K562 (cell line): Measurements from ENCODE around the gene MDM4. TPM values are rescaled to one million over a fixed set of nuclear protein-coding genes. Genes with fewer than 3 reads are reported as not detected.
A peak's percentile ranks its signal among the peaks of the same experiment; 100 is the strongest.

Experiments used
- CBFB ChIP-seq: sonication (generic); formaldehyde crosslinking; IDR thresholded peaks from 2 replicates; pipeline ENCODE4 v1.4.0; 2020; ENCODE audit warnings: mild to moderate bottlenecking, missing genetic modification reagents
- ESRRA ChIP-seq: fragments of 450-650 bp; IDR thresholded peaks from 2 replicates; pipeline ENCODE4 v1.6.1; 2014; ENCODE audit warnings: low read depth, mild to moderate bottlenecking, moderate library complexity, borderline replicate concordance
- KAT8 ChIP-seq: fragments of 450-650 bp; IDR thresholded peaks from 2 replicates; pipeline ENCODE4 v1.6.1; 2016; ENCODE audit warnings: low read depth, mild to moderate bottlenecking
- MCM2 ChIP-seq: fragments of 450-650 bp; IDR thresholded peaks from 2 replicates; pipeline ENCODE4 v1.6.1; 2017; ENCODE audit warnings: low read depth, mild to moderate bottlenecking
- MIER1 ChIP-seq: fragments of 450-650 bp; IDR thresholded peaks from 2 replicates; pipeline ENCODE4 v1.6.1; 2016; ENCODE audit warnings: antibody characterized with exemption, mild to moderate bottlenecking, low read depth
- NR4A1 ChIP-seq, 2 experiments: fragments of 250-450 bp in 1 of 2; fragments of 450-650 bp in 1 of 2; sonication (Bioruptor Pico) in 1 of 2; IDR thresholded peaks; 2 replicates each; pipeline versions ENCODE4 v1.4.0 to v1.6.1; 2016 to 2020; ENCODE audit warnings: mild to moderate bottlenecking in 2 of 2, missing compliant biosample characterization in 1 of 2, missing genetic modification characterization in 1 of 2, moderate library complexity in 1 of 2
- RNF2 ChIP-seq: sonication (generic); IDR thresholded peaks from 2 replicates; pipeline ENCODE4 v1.6.1; 2016
- TGIF2 ChIP-seq: sonication (generic); formaldehyde crosslinking; IDR thresholded peaks from 2 replicates; pipeline ENCODE4 v1.8.1; 2022; ENCODE audit warnings: mild to moderate bottlenecking, missing genetic modification reagents, moderate library complexity
- U2AF1 ChIP-seq: fragments of 200-400 bp; formaldehyde crosslinking; optimal IDR thresholded peaks from 2 replicates; pipeline ENCODE3; 2017; ENCODE audit warnings: mild to moderate bottlenecking, low read depth, low read length, moderate library complexity
- ZFP30 ChIP-seq: fragments of 250-450 bp; sonication (Bioruptor Pico); IDR thresholded peaks from 2 replicates; pipeline ENCODE4 v1.8.0; 2022; ENCODE audit warnings: moderate library complexity, mild to moderate bottlenecking, inconsistent platforms, borderline replicate concordance
- ZNF175 ChIP-seq: fragments of 200-800 bp; sonication (Bioruptor generic); IDR thresholded peaks from 2 replicates; pipeline ENCODE4 v1.6.1; 2016; ENCODE audit warnings: low read depth, mild to moderate bottlenecking, missing genetic modification characterization, missing compliant biosample characterization
- polyA plus RNA-seq, 8 experiments: library from polyadenylated mRNA; depleted of rRNA in 4 of 8; stranded (reverse) in 5 of 8; unstranded in 3 of 8; fragments of >200 nt; fragmentation: Nextera tagmentation in 2 of 8; fragmentation: Illumina TruSeq in 1 of 8; extraction: Ambion mirVana in 2 of 8; extraction: Trizol in 1 of 8; gene quantifications; 2 replicates each; pipeline versions ENCODE4 v1.2.1 to v1.2.3, GENCODE V29; 2011 to 2014; ENCODE audit warnings: inconsistent platforms in 1 of 8, missing spikeins in 1 of 8
- total RNA-seq, 7 experiments: library from RNA; depleted of rRNA in 6 of 7; stranded (reverse); fragments of >200 nt in 6 of 7; fragmentation: Illumina TruSeq in 2 of 7; extraction: Trizol in 2 of 7; gene quantifications; 2 replicates each; pipeline versions ENCODE4 v1.2.1 to v1.2.3, GENCODE V29; 2011 to 2021; ENCODE audit warnings: low replicate concordance in 1 of 7
- TF ChIP-seq, protein P1 (sequence below): sonication (generic); formaldehyde crosslinking; IDR thresholded peaks from 2 replicates; pipeline ENCODE4 v1.8.1; 2022; ENCODE audit warnings: missing genetic modification reagents
- TF ChIP-seq, protein P2 (sequence below), 2 experiments: fragments of 450-650 bp; formaldehyde crosslinking in 1 of 2; IDR thresholded peaks; 2 replicates each; pipeline versions ENCODE4 v1.4.0 to v1.6.1; 2014 to 2020; ENCODE audit warnings: mild to moderate bottlenecking in 2 of 2, borderline replicate concordance in 1 of 2, low read depth in 1 of 2
- TF ChIP-seq, protein P3 (sequence below), 2 experiments: IDR thresholded peaks; 2 replicates each; pipeline ENCODE4 v1.6.1; 2012; ENCODE audit warnings: improper control_type of control experiment in 2 of 2, low read depth in 2 of 2, low read length in 2 of 2, borderline replicate concordance in 1 of 2

MDM4 gene
- total and polyA plus RNA-seq, 9 of the 15 experiments (the other 6 are each of a cell fraction or from before 2014, with no cell fraction given) = 3.3 to 61.7 (median 21.2) TPM

DNA sequence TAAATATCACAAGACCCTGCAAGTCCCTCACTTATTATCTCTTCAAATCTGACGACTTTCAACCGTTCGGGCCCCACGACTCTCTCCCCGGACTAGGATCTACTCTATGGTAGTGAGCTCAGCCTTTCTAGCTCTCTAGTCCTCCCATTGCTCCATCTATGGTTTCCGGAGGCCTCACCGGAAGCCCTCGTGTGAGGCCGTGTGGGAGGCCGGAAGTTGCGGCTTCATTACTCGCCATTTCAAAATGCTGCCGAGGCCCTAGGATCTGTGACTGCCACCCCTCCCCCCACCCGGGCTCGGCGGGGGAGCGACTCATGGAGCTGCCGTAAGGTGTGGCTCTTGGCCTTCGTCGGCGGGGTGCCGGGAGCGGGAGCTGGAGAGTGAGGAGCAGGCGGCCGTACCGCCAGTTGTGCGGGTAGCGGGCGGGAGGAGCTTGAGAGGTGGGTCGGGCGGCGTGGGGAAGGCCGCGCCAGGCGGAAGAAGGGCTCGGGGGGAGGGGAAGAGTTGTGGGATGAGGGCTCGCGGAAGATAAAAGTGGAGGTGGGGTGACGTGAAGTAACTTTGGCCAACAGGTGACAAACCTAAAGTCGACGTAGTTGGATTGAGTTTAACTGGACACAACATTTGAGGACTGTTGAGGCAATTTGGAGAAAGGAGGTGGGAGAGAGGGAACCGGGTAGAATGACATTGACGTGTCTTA, at the start of gene MDM4 (continued):
- TF ChIP-seq NR4A1 (CRISPR knock-in tag; IDR thresholded peaks at IDR 0.05) = 0 out of 2 replicates have a peak, but pooled peaks have one; percentile 40
- TF ChIP-seq NR4A1 (tag; IDR thresholded peaks at IDR 0.05) = peak; percentile 30; the same call in 1 of the 2 replicates
- peak; percentile 96 for TF ChIP-seq RNF2
- TF ChIP-seq, protein P1, sequence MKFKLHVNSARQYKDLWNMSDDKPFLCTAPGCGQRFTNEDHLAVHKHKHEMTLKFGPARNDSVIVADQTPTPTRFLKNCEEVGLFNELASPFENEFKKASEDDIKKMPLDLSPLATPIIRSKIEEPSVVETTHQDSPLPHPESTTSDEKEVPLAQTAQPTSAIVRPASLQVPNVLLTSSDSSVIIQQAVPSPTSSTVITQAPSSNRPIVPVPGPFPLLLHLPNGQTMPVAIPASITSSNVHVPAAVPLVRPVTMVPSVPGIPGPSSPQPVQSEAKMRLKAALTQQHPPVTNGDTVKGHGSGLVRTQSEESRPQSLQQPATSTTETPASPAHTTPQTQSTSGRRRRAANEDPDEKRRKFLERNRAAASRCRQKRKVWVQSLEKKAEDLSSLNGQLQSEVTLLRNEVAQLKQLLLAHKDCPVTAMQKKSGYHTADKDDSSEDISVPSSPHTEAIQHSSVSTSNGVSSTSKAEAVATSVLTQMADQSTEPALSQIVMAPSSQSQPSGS = no peak
- TF ChIP-seq MIER1 = peak; percentile 72; the same call in 1 of the 2 replicates
- TF ChIP-seq, protein P2, sequence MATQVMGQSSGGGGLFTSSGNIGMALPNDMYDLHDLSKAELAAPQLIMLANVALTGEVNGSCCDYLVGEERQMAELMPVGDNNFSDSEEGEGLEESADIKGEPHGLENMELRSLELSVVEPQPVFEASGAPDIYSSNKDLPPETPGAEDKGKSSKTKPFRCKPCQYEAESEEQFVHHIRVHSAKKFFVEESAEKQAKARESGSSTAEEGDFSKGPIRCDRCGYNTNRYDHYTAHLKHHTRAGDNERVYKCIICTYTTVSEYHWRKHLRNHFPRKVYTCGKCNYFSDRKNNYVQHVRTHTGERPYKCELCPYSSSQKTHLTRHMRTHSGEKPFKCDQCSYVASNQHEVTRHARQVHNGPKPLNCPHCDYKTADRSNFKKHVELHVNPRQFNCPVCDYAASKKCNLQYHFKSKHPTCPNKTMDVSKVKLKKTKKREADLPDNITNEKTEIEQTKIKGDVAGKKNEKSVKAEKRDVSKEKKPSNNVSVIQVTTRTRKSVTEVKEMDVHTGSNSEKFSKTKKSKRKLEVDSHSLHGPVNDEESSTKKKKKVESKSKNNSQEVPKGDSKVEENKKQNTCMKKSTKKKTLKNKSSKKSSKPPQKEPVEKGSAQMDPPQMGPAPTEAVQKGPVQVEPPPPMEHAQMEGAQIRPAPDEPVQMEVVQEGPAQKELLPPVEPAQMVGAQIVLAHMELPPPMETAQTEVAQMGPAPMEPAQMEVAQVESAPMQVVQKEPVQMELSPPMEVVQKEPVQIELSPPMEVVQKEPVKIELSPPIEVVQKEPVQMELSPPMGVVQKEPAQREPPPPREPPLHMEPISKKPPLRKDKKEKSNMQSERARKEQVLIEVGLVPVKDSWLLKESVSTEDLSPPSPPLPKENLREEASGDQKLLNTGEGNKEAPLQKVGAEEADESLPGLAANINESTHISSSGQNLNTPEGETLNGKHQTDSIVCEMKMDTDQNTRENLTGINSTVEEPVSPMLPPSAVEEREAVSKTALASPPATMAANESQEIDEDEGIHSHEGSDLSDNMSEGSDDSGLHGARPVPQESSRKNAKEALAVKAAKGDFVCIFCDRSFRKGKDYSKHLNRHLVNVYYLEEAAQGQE (IDR thresholded peaks at IDR 0.05; ENCODE audit: borderline replicate concordance) = no peak
- TF ChIP-seq, protein P2 (CRISPR knock-in tag; IDR thresholded peaks at IDR 0.05; ENCODE audit: low read depth) = 0 out of 2 replicates have a peak, but pooled peaks have one; percentile 58
- TF ChIP-seq ZFP30 (CRISPR knock-in tag) = no peak
- no peak for TF ChIP-seq ZNF175 (CRISPR knock-in tag)
- TF ChIP-seq MCM2 = no peak
- peak; percentile 71 for TF ChIP-seq U2AF1
- TF ChIP-seq TGIF2 = peak; percentile 94; the same call in 1 of the 2 replicates
- TF ChIP-seq, protein P3, sequence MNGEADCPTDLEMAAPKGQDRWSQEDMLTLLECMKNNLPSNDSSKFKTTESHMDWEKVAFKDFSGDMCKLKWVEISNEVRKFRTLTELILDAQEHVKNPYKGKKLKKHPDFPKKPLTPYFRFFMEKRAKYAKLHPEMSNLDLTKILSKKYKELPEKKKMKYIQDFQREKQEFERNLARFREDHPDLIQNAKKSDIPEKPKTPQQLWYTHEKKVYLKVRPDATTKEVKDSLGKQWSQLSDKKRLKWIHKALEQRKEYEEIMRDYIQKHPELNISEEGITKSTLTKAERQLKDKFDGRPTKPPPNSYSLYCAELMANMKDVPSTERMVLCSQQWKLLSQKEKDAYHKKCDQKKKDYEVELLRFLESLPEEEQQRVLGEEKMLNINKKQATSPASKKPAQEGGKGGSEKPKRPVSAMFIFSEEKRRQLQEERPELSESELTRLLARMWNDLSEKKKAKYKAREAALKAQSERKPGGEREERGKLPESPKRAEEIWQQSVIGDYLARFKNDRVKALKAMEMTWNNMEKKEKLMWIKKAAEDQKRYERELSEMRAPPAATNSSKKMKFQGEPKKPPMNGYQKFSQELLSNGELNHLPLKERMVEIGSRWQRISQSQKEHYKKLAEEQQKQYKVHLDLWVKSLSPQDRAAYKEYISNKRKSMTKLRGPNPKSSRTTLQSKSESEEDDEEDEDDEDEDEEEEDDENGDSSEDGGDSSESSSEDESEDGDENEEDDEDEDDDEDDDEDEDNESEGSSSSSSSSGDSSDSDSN (IDR thresholded peaks at IDR 0.05; ENCODE audit: borderline replicate concordance in 1 of 2, low read depth in 2 of 2, low read length in 2 of 2) = peak; percentile 88 to 91; a peak in 3 of 4 replicates
- no peak for TF ChIP-seq CBFB
- peak; percentile 80; the same call in 1 of the 2 replicates for TF ChIP-seq ESRRA
- TF ChIP-seq KAT8 = peak; percentile 65
